OCI-LY3 (cell line): ENCODE results near the gene OSCP1.

Experiments
- CTCF ChIP-seq: fragments of 200-600, 300-600 bp; sonication (generic); IDR thresholded peaks from 2 replicates; pipeline ENCODE4 v1.5.1; 2014; ENCODE audit warnings: antibody characterized with exemption, low read length, low read depth
- EZH2phosphoT487 ChIP-seq: fragments of 200-600 bp; shearing (Covaris generic); IDR thresholded peaks from 2 replicates; pipeline ENCODE4 v1.6.1; 2018; ENCODE audit warnings: antibody characterized with exemption, mixed run types, low read depth

GRCh38 chr1:36466370-36467026 is 16.2 kb upstream of the OSCP1 start:
- TF ChIP-seq CTCF (no peak), EZH2phosphoT487 (no peak)
